Smooth muscle cell (in vitro differentiated cells): ENCODE data around the gene NXF1. TPM values are rescaled to one million over a fixed set of nuclear protein-coding genes. Genes with fewer than 3 reads are reported as not detected.

Experiments
- DNase-seq: peaks from one replicate; lab custom pipeline; 2025; ENCODE audit not compliant: unreplicated experiment; lab: John Stamatoyannopoulos, UW
- H2AFZ ChIP-seq: fragments of 200-600 bp; sonication (generic); 2 replicates; pipeline ENCODE4 v1.6.0; 2016; ENCODE audit warnings: antibody characterized with exemption, low read depth, mild to moderate bottlenecking
- H3F3A ChIP-seq: fragments of 200-600 bp; sonication (generic); 2 replicates; pipeline ENCODE4 v1.6.0; 2017; ENCODE audit warnings: antibody characterized with exemption, low read depth
- H3K27ac ChIP-seq: fragments of 200-600 bp; sonication (generic); 2 replicates; pipeline ENCODE4 v1.5.1; 2016; ENCODE audit warnings: low read depth, mild to moderate bottlenecking
- H3K27me3 ChIP-seq: fragments of 200-600 bp; sonication (generic); 2 replicates; pipeline ENCODE4 v1.6.1; 2016; ENCODE audit warnings: low read depth, mild to moderate bottlenecking
- H3K36me3 ChIP-seq: fragments of 200-600 bp; sonication (generic); 2 replicates; pipeline ENCODE4 v1.5.1; 2016; ENCODE audit warnings: low read depth
- H3K4me1 ChIP-seq: fragments of 200-600 bp; sonication (generic); 2 replicates; pipeline ENCODE4 v1.5.1; 2016; ENCODE audit warnings: low read depth
- H3K4me2 ChIP-seq: fragments of 200-600 bp; sonication (generic); 2 replicates; pipeline ENCODE4 v1.6.0; 2016; ENCODE audit warnings: mild to moderate bottlenecking
- H3K4me3 ChIP-seq: fragments of 200-600 bp; sonication (generic); 2 replicates; pipeline ENCODE4 v1.5.1; 2016; ENCODE audit warnings: mild to moderate bottlenecking
- H3K79me2 ChIP-seq: fragments of 200-600 bp; sonication (generic); 2 replicates; pipeline ENCODE4 v1.6.0; 2016; ENCODE audit warnings: low read depth, mild to moderate bottlenecking
- H3K9ac ChIP-seq: fragments of 200-600 bp; sonication (generic); 2 replicates; pipeline ENCODE4 v1.6.0; 2016; ENCODE audit warnings: low read depth
- H3K9me3 ChIP-seq: fragments of 200-600 bp; sonication (generic); replicated peaks from 2 replicates; pipeline ENCODE4 v1.5.1; 2016; ENCODE audit warnings: low read depth
- H4K20me1 ChIP-seq: fragments of 200-600 bp; sonication (generic); 2 replicates; pipeline ENCODE4 v1.6.0; 2016; ENCODE audit warnings: low read depth
- WGBS: methylation state at CpG from one replicate; pipeline ENCODE4 v1.1.7; 2016; ENCODE audit warnings: low lambda C conversion rate; 5-methylcytosine and 5-hydroxymethylcytosine counted together
- polyA plus RNA-seq: library from polyadenylated mRNA; unstranded; fragments of >200 nt; fragmentation: Nextera tagmentation; extraction: Ambion mirVana; gene quantifications from 2 replicates; pipeline ENCODE4 v1.2.1, GENCODE V29; 2016
- total RNA-seq: library from RNA; depleted of rRNA; stranded (reverse); fragments of >200 nt; gene quantifications from 2 replicates; pipeline ENCODE4 v1.2.3, GENCODE V29; 2014
- TF ChIP-seq, protein P1 (sequence below): fragments of 200-600 bp; sonication (generic); IDR thresholded peaks from 2 replicates; pipeline ENCODE4 v1.5.1; 2017; ENCODE audit warnings: borderline replicate concordance, mild to moderate bottlenecking, antibody characterized with exemption; ENCODE audit not compliant: insufficient read depth, poor library complexity, severe bottlenecking

Gene NXF1
- total and polyA plus RNA-seq, 2 experiments from 2014 or later = 33.4 to 46.5 TPM

DNA sequence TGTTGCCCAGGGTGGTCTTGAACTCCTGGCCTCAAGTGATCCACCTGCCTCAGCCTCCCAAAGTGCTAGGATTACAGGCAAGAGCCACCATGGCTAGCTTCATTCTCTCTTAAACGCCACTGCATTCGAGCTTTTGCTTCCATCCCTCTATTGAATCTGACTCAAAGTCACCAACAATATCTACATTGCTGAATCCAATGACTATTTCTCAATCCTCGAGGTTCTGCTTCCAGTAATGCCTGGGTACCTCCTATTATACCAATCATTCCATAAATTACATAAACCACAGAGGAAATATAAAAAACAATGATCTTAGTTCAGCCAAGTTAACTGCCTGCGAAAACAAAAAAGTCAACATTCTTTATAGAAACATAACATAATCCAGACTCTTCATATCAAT lies 11.9 kb upstream of the NXF1 start:
- Histone ChIP-seq H3K27ac (no peak overlapping the region), H3K4me3 (no peak overlapping the region), H4K20me1 (peaks cover 6% of the 10 kb centered on the region), H3F3A (no peaks in the 10 kb centered on the region), H2AFZ (no peak overlapping the region), H3K9me3 (no peaks in the 10 kb centered on the region), H3K4me1 (no peaks in the 10 kb centered on the region), H3K79me2 (no peaks in the 10 kb centered on the region), H3K4me2 (no peak overlapping the region), H3K9ac (no peak overlapping the region), H3K27me3 (no peaks in the 10 kb centered on the region), H3K36me3 (peaks cover 17% of the 10 kb centered on the region)
- DNase-seq = no peak
- WGBS = 99% methylated on average over 4 of the region's 4 CpGs
- TF ChIP-seq, protein P1, sequence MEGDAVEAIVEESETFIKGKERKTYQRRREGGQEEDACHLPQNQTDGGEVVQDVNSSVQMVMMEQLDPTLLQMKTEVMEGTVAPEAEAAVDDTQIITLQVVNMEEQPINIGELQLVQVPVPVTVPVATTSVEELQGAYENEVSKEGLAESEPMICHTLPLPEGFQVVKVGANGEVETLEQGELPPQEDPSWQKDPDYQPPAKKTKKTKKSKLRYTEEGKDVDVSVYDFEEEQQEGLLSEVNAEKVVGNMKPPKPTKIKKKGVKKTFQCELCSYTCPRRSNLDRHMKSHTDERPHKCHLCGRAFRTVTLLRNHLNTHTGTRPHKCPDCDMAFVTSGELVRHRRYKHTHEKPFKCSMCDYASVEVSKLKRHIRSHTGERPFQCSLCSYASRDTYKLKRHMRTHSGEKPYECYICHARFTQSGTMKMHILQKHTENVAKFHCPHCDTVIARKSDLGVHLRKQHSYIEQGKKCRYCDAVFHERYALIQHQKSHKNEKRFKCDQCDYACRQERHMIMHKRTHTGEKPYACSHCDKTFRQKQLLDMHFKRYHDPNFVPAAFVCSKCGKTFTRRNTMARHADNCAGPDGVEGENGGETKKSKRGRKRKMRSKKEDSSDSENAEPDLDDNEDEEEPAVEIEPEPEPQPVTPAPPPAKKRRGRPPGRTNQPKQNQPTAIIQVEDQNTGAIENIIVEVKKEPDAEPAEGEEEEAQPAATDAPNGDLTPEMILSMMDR = no peak

- no peaks in the 10 kb centered on the region for H3K4me1 ChIP-seq
- 97% methylated on average over 8 of the region's 8 CpGs for WGBS
Observed at GRCh38 chr11:62816557-62816956, 11.3 kb upstream of the NXF1 start.

GRCh38 chr11:62811659-62812058 lies 6.4 kb upstream of the NXF1 start:
- H3K27me3 ChIP-seq = no peaks in the 10 kb centered on the region
- no peaks in the 10 kb centered on the region for H3K36me3 ChIP-seq
- H2AFZ ChIP-seq = no peak overlapping the region
- WGBS = 93% methylated on average over 2 of the region's 2 CpGs
- H3K9me3 ChIP-seq = no peaks in the 10 kb centered on the region
- TF ChIP-seq, protein P1 = no peak
- no peaks in the 10 kb centered on the region for H3K79me2 ChIP-seq
- no peaks in the 10 kb centered on the region for H4K20me1 ChIP-seq
- DNase-seq = no peak
- H3K9ac ChIP-seq = no peak overlapping the region
- H3K4me2 ChIP-seq = no peak overlapping the region
- no peak overlapping the region for H3K4me3 ChIP-seq
- H3K4me1 ChIP-seq = peaks cover 2% of the 10 kb centered on the region
- H3K27ac ChIP-seq = no peak overlapping the region
- H3F3A ChIP-seq = peaks cover 13% of the 10 kb centered on the region

More at GRCh38 chr11:62816557-62816956, 11.3 kb upstream of the NXF1 start:
- Histone ChIP-seq H3K79me2 (no peaks in the 10 kb centered on the region), H3K4me2 (no peak overlapping the region), H2AFZ (no peak overlapping the region), H3K4me3 (no peak overlapping the region), H3K27ac (no peak overlapping the region), H3K27me3 (no peaks in the 10 kb centered on the region), H3K36me3 (peaks cover 17% of the 10 kb centered on the region), H3F3A (no peaks in the 10 kb centered on the region), H4K20me1 (peaks cover 6% of the 10 kb centered on the region), H3K9ac (no peak overlapping the region), H3K9me3 (no peaks in the 10 kb centered on the region)
- DNase-seq = no peak
- TF ChIP-seq, protein P1 = no peak

GRCh38 chr11:62810748-62811147 lies 5.5 kb upstream of the NXF1 start:
- no peaks in the 10 kb centered on the region for H3K36me3 ChIP-seq
- TF ChIP-seq, protein P1 = no peak
- WGBS = 90% methylated on average over 1 of the region's 1 CpG
- H4K20me1 ChIP-seq = no peaks in the 10 kb centered on the region
- H3K79me2 ChIP-seq = no peaks in the 10 kb centered on the region
- H2AFZ ChIP-seq = no peak overlapping the region
- peaks cover 11% of the 10 kb centered on the region for H3K4me1 ChIP-seq
- H3K27ac ChIP-seq = no peak overlapping the region
- no peak overlapping the region for H3K9ac ChIP-seq
- H3F3A ChIP-seq = peaks cover 22% of the 10 kb centered on the region
- H3K9me3 ChIP-seq = no peaks in the 10 kb centered on the region
- DNase-seq = no peak
- H3K27me3 ChIP-seq = no peaks in the 10 kb centered on the region
- no peak overlapping the region for H3K4me2 ChIP-seq
- H3K4me3 ChIP-seq = no peak overlapping the region
